Body of pancreas (tissue), 4 donors: ENCODE data around the gene CCL2.

Experiments used
- CTCF ChIP-seq, 7 experiments: fragments of 450-650 bp in 4 of 7; fragments of 200-600 bp in 3 of 7; sonication (generic) in 3 of 7; IDR thresholded peaks; one replicate each; pipeline ENCODE4 v1.5.1; 2016 to 2019; ENCODE audit warnings: antibody characterized with exemption in 7 of 7
- POLR2A ChIP-seq, 3 donors: fragments of 450-650 bp; IDR thresholded peaks; one replicate each; pipeline ENCODE4 v1.6.1; 2016; ENCODE audit warnings: antibody characterized with exemption in 3 of 3, mild to moderate bottlenecking in 2 of 3

GRCh38 chr17:34276826-34277225 is 21.7 kb downstream of the CCL2 start:
- TF ChIP-seq CTCF (IDR thresholded peaks at IDR 0.05), result no peak
- no peak for TF ChIP-seq POLR2A (IDR thresholded peaks at IDR 0.05)
